Breast epithelium (tissue), 4 donors: Measurements from ENCODE around the gene IGSF9. TPM values are rescaled to one million over a fixed set of nuclear protein-coding genes. Genes with fewer than 3 reads are reported as not detected.

Experiments used
- DNase-seq, 2 donors: peaks; one replicate each; pipeline ENCODE4 v3.0.0-alpha.2; 2019; ENCODE audit warnings: low spot score in 2 of 2
- H3K27ac ChIP-seq, 2 donors: fragments of 200-600 bp; sonication (generic) in 1 of 2; one replicate each; pipeline ENCODE4 v1.5.1; 2016 to 2019; ENCODE audit warnings: mild to moderate bottlenecking in 1 of 2
- H3K27me3 ChIP-seq, 2 donors: fragments of 200-600 bp; sonication (generic) in 1 of 2; one replicate each; pipeline versions ENCODE4 v1.5.1 to v1.6.0; 2017 to 2019; ENCODE audit warnings: control low read depth in 1 of 2, mild to moderate bottlenecking in 1 of 2
- H3K36me3 ChIP-seq: fragments of 200-600 bp; one replicate; pipeline ENCODE4 v1.5.1; 2019
- H3K4me1 ChIP-seq, 2 donors: fragments of 200-600 bp; sonication (generic); one replicate each; pipeline ENCODE4 v1.5.1; 2016 to 2019; ENCODE audit warnings: control low read depth in 1 of 2
- H3K4me3 ChIP-seq, 3 donors: fragments of 200-600 bp; sonication (generic); 1 replicate in 2 of 3; 2 replicates in 1 of 3; pipeline ENCODE4 v1.5.1; 2016 to 2019; ENCODE audit warnings: mild to moderate bottlenecking in 3 of 3, moderate library complexity in 2 of 3
- H3K9me3 ChIP-seq, 2 donors: fragments of 200-600 bp; sonication (generic) in 1 of 2; one replicate each; pipeline ENCODE4 v1.5.1; 2016 to 2019; ENCODE audit warnings: control low read depth in 1 of 2
- POLR2A ChIP-seq: fragments of 450-650 bp; IDR thresholded peaks from one replicate; pipeline ENCODE4 v1.6.1; 2016; ENCODE audit warnings: antibody characterized with exemption, mild to moderate bottlenecking, moderate library complexity
- POLR2AphosphoS5 ChIP-seq, 3 donors: sonication (generic); formaldehyde crosslinking; IDR thresholded peaks; one replicate each; pipeline ENCODE4 v1.6.1; 2017; ENCODE audit warnings: antibody characterized with exemption in 3 of 3
- intact Hi-C: fragments of 100-400 bp; cut with DNase I; formaldehyde crosslinking; loops from one replicate; pipeline ENCODE4 v1.15.1; 2023; ENCODE audit warnings: low total_unique reads
- total RNA-seq, 3 donors: library from RNA; depleted of rRNA; stranded (reverse); fragments of >200 nt; gene quantifications; one replicate each; pipeline ENCODE4 v1.1.0, GENCODE V29; 2016
- TF ChIP-seq, protein P1 (sequence below), 3 donors: fragments of 450-650 bp; IDR thresholded peaks; one replicate each; pipeline ENCODE4 v1.5.1; 2016 to 2017; ENCODE audit warnings: antibody characterized with exemption in 3 of 3, mild to moderate bottlenecking in 3 of 3, moderate library complexity in 3 of 3

Gene IGSF9
- total RNA-seq, 3 donors from 2014 or later = 5.9 to 8.0 TPM; not detected in 1

- DNase-seq = no peak
- TF ChIP-seq, protein P1, sequence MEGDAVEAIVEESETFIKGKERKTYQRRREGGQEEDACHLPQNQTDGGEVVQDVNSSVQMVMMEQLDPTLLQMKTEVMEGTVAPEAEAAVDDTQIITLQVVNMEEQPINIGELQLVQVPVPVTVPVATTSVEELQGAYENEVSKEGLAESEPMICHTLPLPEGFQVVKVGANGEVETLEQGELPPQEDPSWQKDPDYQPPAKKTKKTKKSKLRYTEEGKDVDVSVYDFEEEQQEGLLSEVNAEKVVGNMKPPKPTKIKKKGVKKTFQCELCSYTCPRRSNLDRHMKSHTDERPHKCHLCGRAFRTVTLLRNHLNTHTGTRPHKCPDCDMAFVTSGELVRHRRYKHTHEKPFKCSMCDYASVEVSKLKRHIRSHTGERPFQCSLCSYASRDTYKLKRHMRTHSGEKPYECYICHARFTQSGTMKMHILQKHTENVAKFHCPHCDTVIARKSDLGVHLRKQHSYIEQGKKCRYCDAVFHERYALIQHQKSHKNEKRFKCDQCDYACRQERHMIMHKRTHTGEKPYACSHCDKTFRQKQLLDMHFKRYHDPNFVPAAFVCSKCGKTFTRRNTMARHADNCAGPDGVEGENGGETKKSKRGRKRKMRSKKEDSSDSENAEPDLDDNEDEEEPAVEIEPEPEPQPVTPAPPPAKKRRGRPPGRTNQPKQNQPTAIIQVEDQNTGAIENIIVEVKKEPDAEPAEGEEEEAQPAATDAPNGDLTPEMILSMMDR (IDR thresholded peaks at IDR 0.05) = no peak
- TF ChIP-seq POLR2AphosphoS5 (IDR thresholded peaks at IDR 0.05) = no peak
- no peak for TF ChIP-seq POLR2A
- intact Hi-C loops = no loop called here
- H3K4me1 ChIP-seq = peaks cover 10 to 19% of the 10 kb centered on the region in 2 donors
- peak overlapping the region; percentile 87 to 96 (median 95) for H3K4me3 ChIP-seq
- H3K36me3 ChIP-seq = peaks cover 5% of the 10 kb centered on the region
- peak overlapping the region; percentile 98 to 99 for H3K27ac ChIP-seq
- H3K27me3 ChIP-seq = no peaks in the 10 kb centered on the region
- H3K9me3 ChIP-seq = no peaks in the 10 kb centered on the region
Measured at GRCh38 chr1:159922511-159923202, 22.8 kb downstream of the IGSF9 start.

DNA sequence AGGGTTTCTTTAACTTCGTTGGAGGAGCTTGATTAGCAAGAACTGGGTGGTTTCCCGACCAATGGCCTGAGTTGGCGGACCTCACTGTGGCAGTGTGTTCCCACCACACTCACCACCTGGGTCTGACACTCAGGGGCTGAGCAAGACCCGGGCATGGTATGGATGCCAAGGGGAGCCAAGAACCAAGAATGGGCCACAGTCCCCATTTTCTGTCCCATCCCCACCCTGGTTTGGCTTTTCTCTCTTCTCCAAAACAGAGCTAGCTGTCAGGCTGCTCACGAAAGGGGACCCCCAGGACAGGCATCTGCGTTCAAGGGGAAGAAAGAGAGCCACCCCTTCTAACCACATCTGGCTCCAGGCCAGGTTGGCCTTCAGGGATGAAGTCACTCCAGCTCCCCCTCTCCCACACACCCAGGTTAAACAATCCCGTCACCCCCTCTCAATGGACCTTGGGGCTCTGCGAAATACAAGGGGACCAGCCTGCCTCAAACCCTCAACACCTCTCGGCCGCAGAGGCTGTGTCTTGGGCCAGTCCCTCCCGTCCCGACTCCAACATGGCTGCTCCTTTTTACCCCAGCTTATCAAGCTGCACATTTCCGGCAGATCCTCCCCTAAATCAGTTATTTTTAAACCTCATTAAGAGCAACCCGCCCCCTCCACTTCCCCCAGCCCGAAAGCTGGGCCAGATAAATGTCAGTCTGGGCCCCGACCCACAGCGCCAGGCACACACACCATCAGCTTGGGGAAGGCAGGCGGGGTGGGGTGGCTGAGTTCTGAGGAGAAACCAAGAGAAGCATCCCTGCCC is 23.5 kb downstream of the IGSF9 start:
- no peak for DNase-seq
- H3K27ac ChIP-seq = peak overlapping the region; percentile 98 to 99
- intact Hi-C loops = no loop called here
- H3K36me3 ChIP-seq = peaks cover 5% of the 10 kb centered on the region
- peaks cover 10 to 22% of the 10 kb centered on the region in 2 donors for H3K4me1 ChIP-seq
- peak overlapping the region; percentile 87 to 96 (median 95) for H3K4me3 ChIP-seq
- no peaks in the 10 kb centered on the region for H3K27me3 ChIP-seq
- TF ChIP-seq POLR2A (no peak), POLR2AphosphoS5 (IDR thresholded peaks at IDR 0.05) (no peak)
- TF ChIP-seq, protein P1 (IDR thresholded peaks at IDR 0.05) = no peak
- no peaks in the 10 kb centered on the region for H3K9me3 ChIP-seq

- peak overlapping the region in 1 of 3 donors; percentile 87 for H3K4me3 ChIP-seq
- intact Hi-C loops = no loop called here
- DNase-seq = no peak
- H3K27ac ChIP-seq = peak overlapping the region; percentile 98 to 99
- TF ChIP-seq POLR2A = no peak
- no peak for TF ChIP-seq POLR2AphosphoS5 (IDR thresholded peaks at IDR 0.05)
- TF ChIP-seq, protein P1 (IDR thresholded peaks at IDR 0.05) = no peak
- H3K36me3 ChIP-seq = peaks cover 5% of the 10 kb centered on the region
- peaks cover 10 to 21% of the 10 kb centered on the region in 2 donors for H3K4me1 ChIP-seq
- H3K27me3 ChIP-seq = no peaks in the 10 kb centered on the region
- no peaks in the 10 kb centered on the region for H3K9me3 ChIP-seq
Measured at GRCh38 chr1:159921251-159921650, 24.2 kb downstream of the IGSF9 start.

GRCh38 chr1:159920651-159921050 is 24.8 kb downstream of the IGSF9 start:
- intact Hi-C loops = no loop called here
- TF ChIP-seq POLR2AphosphoS5 (IDR thresholded peaks at IDR 0.05) (no peak), POLR2A (no peak)
- TF ChIP-seq, protein P1 (IDR thresholded peaks at IDR 0.05) = no peak
- no peak overlapping the region for H3K4me3 ChIP-seq
- H3K36me3 ChIP-seq = peaks cover 5% of the 10 kb centered on the region
- no peaks in the 10 kb centered on the region for H3K9me3 ChIP-seq
- DNase-seq = no peak
- peaks cover 6 to 15% of the 10 kb centered on the region in 2 donors for H3K4me1 ChIP-seq
- no peaks in the 10 kb centered on the region for H3K27me3 ChIP-seq
- peak overlapping the region; percentile 98 to 99 for H3K27ac ChIP-seq

DNA sequence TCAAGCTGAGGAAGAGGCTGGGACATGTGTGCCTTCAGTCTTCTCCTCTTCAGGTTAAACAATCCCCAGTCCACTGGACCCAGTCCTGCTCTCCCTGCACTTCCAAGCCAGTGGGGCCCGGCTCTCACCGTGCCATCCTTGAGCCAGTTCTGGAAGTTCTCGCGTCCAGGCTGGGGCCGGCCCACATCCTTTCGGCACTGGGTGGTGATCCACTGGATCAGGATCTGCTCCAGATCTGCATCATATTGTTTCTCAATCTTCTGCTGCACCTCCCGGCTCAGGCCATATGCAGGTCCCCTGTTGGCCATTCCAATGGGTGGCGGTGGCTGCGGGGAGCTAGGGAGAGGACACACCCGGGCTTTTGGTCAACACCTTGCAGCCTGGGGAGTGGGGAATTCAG is 25.2 kb downstream of the IGSF9 start:
- TF ChIP-seq POLR2AphosphoS5 (IDR thresholded peaks at IDR 0.05) = no peak
- TF ChIP-seq, protein P1 (IDR thresholded peaks at IDR 0.05) = no peak
- TF ChIP-seq POLR2A = no peak
- Histone ChIP-seq H3K27ac (peak overlapping the region; percentile 98 to 99), H3K4me3 (no peak overlapping the region), H3K36me3 (peaks cover 5% of the 10 kb centered on the region), H3K27me3 (no peaks in the 10 kb centered on the region), H3K9me3 (no peaks in the 10 kb centered on the region), H3K4me1 (peaks cover 6 to 15% of the 10 kb centered on the region in 2 donors)
- DNase-seq = no peak
- intact Hi-C loops = no loop called here
